ENCODE data around the gene TEAD2. TPM values are rescaled to one million over a fixed set of nuclear protein-coding genes. Genes with fewer than 3 reads are reported as not detected.

TEAD2 gene
- total RNA-seq, 4 donors from 2014 or later = 1.2 to 28.1 (median 7.9) TPM

DNA sequence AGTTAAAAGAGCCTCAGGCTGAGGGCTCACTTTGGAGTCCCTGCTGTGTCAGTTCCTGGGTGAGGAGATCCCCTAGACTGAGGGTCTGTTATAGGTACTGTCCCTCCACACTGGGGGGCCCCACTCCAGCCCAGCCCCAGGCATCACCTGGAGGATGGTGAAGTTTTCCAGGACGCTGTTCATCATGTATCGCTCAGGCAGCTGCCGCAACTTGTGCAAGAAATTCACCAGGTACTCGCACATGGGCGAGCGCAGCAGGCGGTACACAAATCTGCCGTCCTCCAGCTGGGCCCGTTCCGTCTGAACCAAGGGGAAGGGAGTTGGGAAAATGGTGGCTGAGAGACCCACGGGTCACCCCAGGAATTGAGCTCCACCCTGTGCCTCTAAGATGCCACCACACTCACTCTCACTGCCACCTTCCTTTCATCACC is 19.9 kb downstream of the TEAD2 start:
- no peak for TF ChIP-seq POLR2A (IDR thresholded peaks at IDR 0.05)
- TF ChIP-seq, protein P1, sequence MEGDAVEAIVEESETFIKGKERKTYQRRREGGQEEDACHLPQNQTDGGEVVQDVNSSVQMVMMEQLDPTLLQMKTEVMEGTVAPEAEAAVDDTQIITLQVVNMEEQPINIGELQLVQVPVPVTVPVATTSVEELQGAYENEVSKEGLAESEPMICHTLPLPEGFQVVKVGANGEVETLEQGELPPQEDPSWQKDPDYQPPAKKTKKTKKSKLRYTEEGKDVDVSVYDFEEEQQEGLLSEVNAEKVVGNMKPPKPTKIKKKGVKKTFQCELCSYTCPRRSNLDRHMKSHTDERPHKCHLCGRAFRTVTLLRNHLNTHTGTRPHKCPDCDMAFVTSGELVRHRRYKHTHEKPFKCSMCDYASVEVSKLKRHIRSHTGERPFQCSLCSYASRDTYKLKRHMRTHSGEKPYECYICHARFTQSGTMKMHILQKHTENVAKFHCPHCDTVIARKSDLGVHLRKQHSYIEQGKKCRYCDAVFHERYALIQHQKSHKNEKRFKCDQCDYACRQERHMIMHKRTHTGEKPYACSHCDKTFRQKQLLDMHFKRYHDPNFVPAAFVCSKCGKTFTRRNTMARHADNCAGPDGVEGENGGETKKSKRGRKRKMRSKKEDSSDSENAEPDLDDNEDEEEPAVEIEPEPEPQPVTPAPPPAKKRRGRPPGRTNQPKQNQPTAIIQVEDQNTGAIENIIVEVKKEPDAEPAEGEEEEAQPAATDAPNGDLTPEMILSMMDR (IDR thresholded peaks at IDR 0.05) = no peak
- DNase-seq = peak in 2 of 3 donors; percentile 34 to 45
- Histone ChIP-seq H3K4me3 (no peak overlapping the region), H3K36me3 (peaks cover 0 to 14% (median 0%) of the 10 kb centered on the region in 3 donors), H3K4me1 (peaks cover 0 to 29% (median 20%) of the 10 kb centered on the region in 4 donors), H3K9me3 (no peaks in the 10 kb centered on the region), H3K27me3 (no peaks in the 10 kb centered on the region), H3K27ac (no peak overlapping the region)

DNA sequence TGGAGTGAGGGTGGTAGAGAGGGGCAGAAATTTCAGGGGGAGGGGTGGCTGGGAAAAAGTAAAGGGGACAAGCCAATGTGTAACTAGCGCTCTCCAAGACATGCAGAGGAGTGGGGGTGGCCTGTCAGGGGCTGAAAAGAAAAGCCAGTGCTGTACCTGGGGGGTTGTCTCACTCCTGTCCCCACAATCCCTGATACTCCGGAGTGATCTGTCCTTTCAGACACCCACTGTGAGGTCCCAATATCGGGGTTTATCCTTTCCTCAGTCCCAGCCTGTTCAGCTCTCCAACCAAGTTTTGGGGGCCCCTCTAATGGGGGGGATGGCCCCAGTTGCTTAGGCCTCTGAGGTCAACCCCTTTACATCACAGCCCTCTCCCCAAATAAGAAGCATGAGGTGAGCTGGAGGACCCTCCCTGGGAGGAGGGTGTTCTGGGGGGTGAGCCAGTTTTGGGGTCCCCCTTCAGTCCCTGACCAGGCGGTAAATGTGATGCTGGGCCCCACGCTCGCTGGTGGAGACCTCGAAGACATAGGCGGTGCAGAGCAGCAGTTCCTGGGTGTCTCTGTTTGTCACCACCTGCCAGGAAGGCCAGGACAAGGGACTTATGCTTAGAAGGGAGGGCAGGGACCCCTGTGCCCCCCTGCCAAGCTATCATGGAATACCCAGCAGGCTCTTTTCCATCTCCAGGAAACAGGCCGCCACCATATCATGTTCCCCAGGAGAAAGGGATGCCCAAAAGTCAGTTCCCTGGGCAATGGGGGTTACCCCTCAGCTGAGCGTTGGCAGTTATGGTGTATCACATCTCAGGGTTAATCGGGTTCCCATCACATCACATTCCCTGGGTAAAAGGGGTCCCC is 21.1 kb downstream of the TEAD2 start:
- Histone ChIP-seq H3K36me3 (peaks cover 0 to 6% (median 0%) of the 10 kb centered on the region in 3 donors), H3K27ac (peak overlapping the region; percentile 14 to 86 (median 78)), H3K27me3 (no peaks in the 10 kb centered on the region), H3K9me3 (no peaks in the 10 kb centered on the region), H3K4me1 (peaks cover 0 to 29% (median 23%) of the 10 kb centered on the region in 4 donors), H3K4me3 (no peak overlapping the region)
- DNase-seq = peak in 2 of 3 donors; percentile 39 to 46
- TF ChIP-seq POLR2A (IDR thresholded peaks at IDR 0.05) = no peak
- TF ChIP-seq, protein P1 (IDR thresholded peaks at IDR 0.05) = no peak

DNA sequence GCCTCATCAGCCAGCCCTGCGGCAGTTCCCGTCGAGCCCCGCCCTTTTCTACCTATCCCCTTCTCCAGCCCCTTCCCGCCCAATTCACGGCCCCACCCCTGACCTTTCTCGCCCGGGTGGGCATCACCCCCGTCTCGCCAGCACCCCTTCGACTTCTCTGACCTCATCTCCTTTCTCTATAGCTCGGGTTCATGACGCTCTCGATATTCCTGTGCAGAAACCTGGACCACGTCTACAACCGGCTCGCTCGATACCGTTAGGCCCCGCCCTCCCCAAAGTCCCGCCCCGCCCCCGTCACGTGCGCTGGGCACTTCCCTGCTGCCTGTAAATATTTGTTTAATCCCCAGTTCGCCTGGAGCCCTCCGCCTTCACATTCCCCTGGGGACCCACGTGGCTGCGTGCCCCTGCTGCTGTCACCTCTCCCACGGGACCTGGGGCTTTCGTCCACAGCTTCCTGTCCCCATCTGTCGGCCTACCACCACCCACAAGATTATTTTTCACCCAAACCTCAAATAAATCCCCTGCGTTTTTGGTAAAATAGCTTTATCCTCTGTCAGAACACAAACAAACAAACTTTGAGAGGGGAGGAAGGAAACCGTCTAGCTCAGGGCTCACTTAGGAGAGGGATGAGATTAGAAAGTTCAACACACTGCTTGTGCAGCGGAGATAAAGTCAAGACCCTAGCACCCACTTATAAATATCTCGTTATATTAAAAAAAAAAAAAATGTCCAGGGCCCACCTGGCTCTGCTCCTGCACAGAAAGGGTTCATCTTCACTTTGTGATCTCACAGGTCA is 21.9 kb downstream of the TEAD2 start:
- H3K36me3 ChIP-seq = peaks cover 0 to 6% (median 0%) of the 10 kb centered on the region in 3 donors
- TF ChIP-seq, protein P1 (IDR thresholded peaks at IDR 0.05) = no peak
- no peak for TF ChIP-seq POLR2A (IDR thresholded peaks at IDR 0.05)
- H3K27ac ChIP-seq = peak overlapping the region; percentile 61 to 86 (median 78)
- peaks cover 0 to 29% (median 23%) of the 10 kb centered on the region in 4 donors for H3K4me1 ChIP-seq
- H3K4me3 ChIP-seq = peak overlapping the region; percentile 7 to 38 (median 34)
- peak; percentile 72 to 96 (median 95) for DNase-seq
- H3K27me3 ChIP-seq = no peaks in the 10 kb centered on the region
- no peaks in the 10 kb centered on the region for H3K9me3 ChIP-seq

DNA sequence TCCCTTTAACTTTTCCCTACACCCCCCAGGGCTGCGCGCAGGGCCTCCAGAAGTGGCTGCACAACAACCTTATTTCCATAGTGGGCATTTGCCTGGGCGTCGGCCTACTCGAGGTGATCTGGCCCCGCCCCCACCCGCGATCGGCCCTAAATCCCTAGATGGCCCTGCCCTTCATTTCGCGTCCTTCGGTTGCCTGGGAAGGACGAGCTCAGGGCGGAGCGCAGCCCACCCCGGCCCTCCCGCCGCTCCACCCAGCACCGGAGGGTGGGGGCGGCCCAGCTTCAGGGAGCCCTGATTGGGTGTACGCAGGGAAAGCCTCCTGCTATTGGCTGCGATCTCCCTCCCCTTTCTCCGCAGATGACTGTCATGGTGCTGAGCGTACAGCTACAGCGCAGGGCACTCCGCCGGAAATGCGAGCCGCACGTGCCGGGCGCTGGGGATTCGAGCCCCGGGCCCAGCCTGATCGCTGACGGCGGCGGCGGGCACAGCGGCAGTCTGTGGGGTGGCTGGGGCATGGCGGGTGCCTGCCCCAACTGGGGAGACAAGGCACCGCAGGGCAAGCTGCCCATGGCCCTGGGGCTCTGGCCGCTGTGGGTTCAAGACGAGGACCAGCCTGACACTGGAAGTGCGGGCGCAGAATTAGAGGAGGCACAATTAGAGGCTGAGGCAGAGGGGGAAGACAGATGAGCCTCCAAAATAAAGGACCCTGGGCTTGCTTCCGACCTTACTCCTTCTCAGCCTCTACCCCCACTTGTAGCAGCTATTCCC is 22.7 kb downstream of the TEAD2 start:
- H3K27ac ChIP-seq = peak overlapping the region; percentile 61 to 86 (median 78)
- peaks cover 0 to 29% (median 23%) of the 10 kb centered on the region in 4 donors for H3K4me1 ChIP-seq
- peak overlapping the region; percentile 10 to 38 (median 34) for H3K4me3 ChIP-seq
- H3K9me3 ChIP-seq = no peaks in the 10 kb centered on the region
- DNase-seq = peak; percentile 46 to 81 (median 75)
- peaks cover 0 to 2% (median 0%) of the 10 kb centered on the region in 3 donors for H3K36me3 ChIP-seq
- H3K27me3 ChIP-seq = no peaks in the 10 kb centered on the region
- no peak for TF ChIP-seq POLR2A (IDR thresholded peaks at IDR 0.05)
- TF ChIP-seq, protein P1 (IDR thresholded peaks at IDR 0.05) = no peak

All from Peyer's patch (tissue), 4 donors.